Natural killer cell (primary cell): Measurements from ENCODE around the gene LMX1B. TPM values are rescaled to one million over a fixed set of nuclear protein-coding genes. Genes with fewer than 3 reads are reported as not detected.

Source experiments
- ATAC-seq, 3 donors: fragments of 150-1000 bp in 2 of 3; fragments of 200-7000 bp in 1 of 3; cut with Tn5 transposase; 1 replicate in 1 of 3; 2 replicates in 2 of 3; pipeline ENCODE4 v1.10.0; 2021; ENCODE audit warnings: mild to moderate bottlenecking in 2 of 3, moderate library complexity in 2 of 3
- DNase-seq, 2 donors: peaks; one replicate each; pipeline versions ENCODE4 v3.0.0 to v3.0.0-alpha.2; 2013 to 2021; ENCODE audit warnings: mixed read lengths in 1 of 2
- H3K27ac ChIP-seq: one replicate; pipeline ENCODE4 v1.5.1; 2013; ENCODE audit warnings: mild to moderate bottlenecking, low read length
- H3K27me3 ChIP-seq: one replicate; pipeline ENCODE4 v1.6.1; 2013; ENCODE audit warnings: low read length; ENCODE audit not compliant: control insufficient read depth, insufficient read depth
- H3K36me3 ChIP-seq: one replicate; pipeline ENCODE4 v1.6.1; 2013; ENCODE audit warnings: low read length; ENCODE audit not compliant: control insufficient read depth, insufficient read depth
- H3K4me1 ChIP-seq: one replicate; pipeline ENCODE4 v1.6.1; 2013; ENCODE audit warnings: low read length; ENCODE audit not compliant: control insufficient read depth, insufficient read depth
- H3K4me3 ChIP-seq: one replicate; pipeline ENCODE4 v1.5.1; 2013; ENCODE audit warnings: low read length
- H3K9me3 ChIP-seq: one replicate; pipeline ENCODE4 v1.6.1; 2013; ENCODE audit warnings: low read length; ENCODE audit not compliant: control insufficient read depth, insufficient read depth
- H3K27ac Mint-ChIP-seq, 2 donors: one replicate each; pipeline ENCODE4 v1.8.0; 2022; ENCODE audit warnings: mild to moderate bottlenecking in 2 of 2, mixed read lengths in 2 of 2, moderate library complexity in 1 of 2
- H3K27me3 Mint-ChIP-seq, 2 donors: one replicate each; pipeline ENCODE4 v1.8.0; 2022; ENCODE audit warnings: low read depth in 2 of 2, mixed read lengths in 2 of 2
- H3K36me3 Mint-ChIP-seq: one replicate; pipeline ENCODE4 v1.8.0; 2022; ENCODE audit warnings: mixed read lengths
- H3K4me1 Mint-ChIP-seq, 2 donors: one replicate each; pipeline ENCODE4 v1.8.0; 2022; ENCODE audit warnings: mixed read lengths in 2 of 2
- H3K4me3 Mint-ChIP-seq: one replicate; pipeline ENCODE4 v1.8.0; 2022; ENCODE audit warnings: mild to moderate bottlenecking, moderate library complexity, mixed read lengths
- H3K9me3 Mint-ChIP-seq, 2 donors: one replicate each; pipeline ENCODE4 v1.8.0; 2022; ENCODE audit warnings: mixed read lengths in 2 of 2
- WGBS: methylation state at CpG from one replicate; pipeline ENCODE4 v1.1.7; 2013; ENCODE audit warnings: missing lambda C conversion rate; ENCODE audit not compliant: insufficient coverage; 5-methylcytosine and 5-hydroxymethylcytosine counted together
- intact Hi-C: fragments of 100-400 bp; cut with micrococcal nuclease; formaldehyde crosslinking; loops from one replicate; pipeline ENCODE4 v1.14.2; 2022
- total RNA-seq, 4 donors: library from RNA; stranded (reverse); fragments of 120-200 nt in 1 of 4; gene quantifications; one replicate each; pipeline versions ENCODE4 v1.2.3 to v1.2.4, GENCODE V29; 2013 to 2022
- TF ChIP-seq, protein P1 (sequence below): fragments of 200-600 bp; IDR thresholded peaks from one replicate; pipeline ENCODE4 v1.8.0; 2022; ENCODE audit warnings: antibody characterized with exemption

Gene LMX1B
- total RNA-seq, 3 donors from 2014 or later (not counting 1 experiment from before 2014, with no cell fraction given), result not detected

DNA sequence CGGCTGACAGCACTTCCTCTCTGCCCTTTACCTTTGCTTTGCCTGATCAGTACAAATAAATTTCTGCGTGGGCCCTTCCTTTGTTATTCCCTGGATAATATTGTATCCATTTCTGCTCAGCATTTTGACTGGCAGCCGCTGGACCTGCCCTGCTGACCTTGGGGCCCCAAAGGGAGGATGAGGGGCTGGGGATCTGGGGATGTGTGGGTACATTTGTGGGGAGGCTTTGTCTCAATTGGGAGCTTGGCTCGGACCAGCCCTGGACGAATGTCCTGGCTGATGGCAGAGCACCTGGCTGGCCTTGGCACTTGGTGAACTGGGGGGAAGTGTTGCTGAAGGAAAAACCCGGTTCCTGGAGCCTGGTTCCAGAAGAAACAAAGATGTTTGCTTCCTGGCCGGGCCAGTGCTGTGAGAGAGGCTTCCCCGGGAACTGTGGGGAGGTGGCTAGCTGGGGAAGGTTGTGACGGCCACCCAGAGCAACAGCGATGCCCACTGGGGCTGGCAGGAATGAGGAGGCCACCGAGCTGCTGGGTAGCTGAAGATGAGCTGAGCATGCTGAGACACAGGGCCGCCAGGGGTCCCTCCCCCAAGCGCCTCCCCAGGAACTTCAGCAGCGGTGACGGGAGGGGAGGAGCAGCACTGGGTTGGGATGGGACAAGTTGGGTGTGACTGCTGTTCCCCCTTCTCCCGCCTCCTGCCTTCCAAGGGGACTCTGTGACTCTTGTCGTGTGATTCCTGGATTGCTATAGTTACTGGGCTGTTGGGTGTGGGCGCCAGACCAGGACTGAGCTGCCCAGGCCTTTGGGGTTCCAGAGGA, 8.4 kb downstream of the LMX1B start:
- no peak overlapping the region for H3K27ac ChIP-seq
- Mint-ChIP-seq H3K36me3 (no peaks in the 10 kb centered on the region), H3K4me3 (no peak overlapping the region), H3K9me3 (no peaks in the 10 kb centered on the region), H3K4me1 (peaks cover 13 to 22% of the 10 kb centered on the region in 2 donors), H3K27me3 (peaks cover 59 to 68% of the 10 kb centered on the region in 2 donors), H3K27ac (no peak overlapping the region)
- H3K4me3 ChIP-seq, result no peak overlapping the region
- H3K9me3 ChIP-seq, result no peaks in the 10 kb centered on the region
- intact Hi-C loops, result no loop called here
- DNase-seq (no peak), ATAC-seq (no peak)
- TF ChIP-seq, protein P1, sequence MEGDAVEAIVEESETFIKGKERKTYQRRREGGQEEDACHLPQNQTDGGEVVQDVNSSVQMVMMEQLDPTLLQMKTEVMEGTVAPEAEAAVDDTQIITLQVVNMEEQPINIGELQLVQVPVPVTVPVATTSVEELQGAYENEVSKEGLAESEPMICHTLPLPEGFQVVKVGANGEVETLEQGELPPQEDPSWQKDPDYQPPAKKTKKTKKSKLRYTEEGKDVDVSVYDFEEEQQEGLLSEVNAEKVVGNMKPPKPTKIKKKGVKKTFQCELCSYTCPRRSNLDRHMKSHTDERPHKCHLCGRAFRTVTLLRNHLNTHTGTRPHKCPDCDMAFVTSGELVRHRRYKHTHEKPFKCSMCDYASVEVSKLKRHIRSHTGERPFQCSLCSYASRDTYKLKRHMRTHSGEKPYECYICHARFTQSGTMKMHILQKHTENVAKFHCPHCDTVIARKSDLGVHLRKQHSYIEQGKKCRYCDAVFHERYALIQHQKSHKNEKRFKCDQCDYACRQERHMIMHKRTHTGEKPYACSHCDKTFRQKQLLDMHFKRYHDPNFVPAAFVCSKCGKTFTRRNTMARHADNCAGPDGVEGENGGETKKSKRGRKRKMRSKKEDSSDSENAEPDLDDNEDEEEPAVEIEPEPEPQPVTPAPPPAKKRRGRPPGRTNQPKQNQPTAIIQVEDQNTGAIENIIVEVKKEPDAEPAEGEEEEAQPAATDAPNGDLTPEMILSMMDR, result no peak
- H3K27me3 ChIP-seq, result peaks cover 85% of the 10 kb centered on the region
- H3K4me1 ChIP-seq, result peaks cover 41% of the 10 kb centered on the region
- WGBS, result 20% methylated on average over 18 of the region's 18 CpGs
- no peaks in the 10 kb centered on the region for H3K36me3 ChIP-seq

DNA sequence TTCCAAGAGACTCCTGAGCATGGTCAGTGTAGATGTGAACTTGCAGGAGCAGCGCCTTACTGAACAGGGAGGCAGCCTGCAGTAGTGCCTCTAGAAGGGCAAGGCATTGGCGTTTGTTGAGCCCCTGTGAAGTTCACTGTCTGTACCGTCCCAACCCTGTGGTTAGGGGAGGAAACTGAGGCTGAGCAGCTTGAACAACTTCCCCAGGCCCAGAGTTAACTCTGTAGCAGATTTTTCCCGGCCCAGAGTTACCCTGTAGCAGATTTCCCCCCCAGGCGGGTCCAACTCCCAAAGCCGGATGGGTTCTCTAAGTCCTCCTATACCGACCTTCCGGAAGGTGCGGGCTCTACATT, 9.6 kb downstream of the LMX1B start:
- Histone ChIP-seq H3K27ac (no peak overlapping the region), H3K36me3 (no peaks in the 10 kb centered on the region), H3K9me3 (no peaks in the 10 kb centered on the region), H3K4me1 (peaks cover 39% of the 10 kb centered on the region), H3K4me3 (no peak overlapping the region), H3K27me3 (peaks cover 88% of the 10 kb centered on the region)
- Mint-ChIP-seq H3K4me3 (no peak overlapping the region), H3K27me3 (peaks cover 59 to 75% of the 10 kb centered on the region in 2 donors), H3K9me3 (no peaks in the 10 kb centered on the region), H3K4me1 (peaks cover 8 to 18% of the 10 kb centered on the region in 2 donors), H3K27ac (no peak overlapping the region), H3K36me3 (no peaks in the 10 kb centered on the region)
- DNase-seq (no peak), ATAC-seq (no peak)
- intact Hi-C loops, result no loop called here
- 4% methylated on average over 9 of the region's 9 CpGs for WGBS
- TF ChIP-seq, protein P1, result no peak

DNA sequence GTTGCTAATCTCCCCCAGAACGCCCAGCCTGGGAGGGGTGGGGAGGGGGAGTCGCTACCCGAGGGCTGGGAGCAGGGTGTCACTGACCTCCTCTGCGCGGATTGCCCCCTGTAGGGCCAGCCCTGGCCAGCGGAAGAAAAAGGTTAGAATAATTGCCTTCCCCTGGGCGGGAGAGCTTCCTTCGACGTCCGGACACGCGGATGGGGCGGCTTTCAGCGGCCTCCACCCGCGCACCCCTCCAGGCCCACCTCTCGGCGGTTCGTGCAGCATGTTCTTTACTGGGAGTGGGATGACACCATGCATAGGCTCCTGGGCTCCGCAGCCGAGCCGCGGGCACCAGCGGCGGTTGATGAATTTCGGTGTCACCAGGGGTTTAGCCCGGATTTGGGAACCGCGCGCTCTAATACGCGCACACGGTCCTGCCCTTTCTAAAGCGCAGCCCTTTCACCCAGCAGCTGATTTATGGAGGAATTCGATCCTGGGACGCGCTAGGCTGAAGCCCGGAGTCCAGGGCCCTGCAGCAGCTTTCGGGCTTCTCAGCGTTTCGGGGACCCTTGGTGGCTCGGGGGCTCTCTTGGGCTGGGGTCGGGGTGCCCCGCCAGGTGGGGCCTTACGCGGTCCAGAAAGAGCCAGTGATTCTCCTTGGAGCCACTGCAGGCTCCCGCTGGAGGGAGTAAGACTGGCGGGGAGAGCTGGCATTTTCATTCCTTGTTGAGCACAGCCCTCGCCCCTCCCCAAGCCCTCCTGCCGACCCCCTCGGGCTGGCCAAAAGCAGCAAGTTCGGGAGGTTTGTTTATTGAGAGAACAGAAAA, 10.1 kb downstream of the LMX1B start:
- Histone ChIP-seq H3K27ac (no peak overlapping the region), H3K9me3 (no peaks in the 10 kb centered on the region), H3K4me1 (peaks cover 34% of the 10 kb centered on the region), H3K36me3 (no peaks in the 10 kb centered on the region), H3K4me3 (no peak overlapping the region), H3K27me3 (peaks cover 88% of the 10 kb centered on the region)
- no peak for ATAC-seq
- Mint-ChIP-seq H3K36me3 (no peaks in the 10 kb centered on the region), H3K4me1 (peaks cover 7 to 17% of the 10 kb centered on the region in 2 donors), H3K9me3 (no peaks in the 10 kb centered on the region), H3K4me3 (peak overlapping the region; percentile 9), H3K27me3 (peaks cover 63 to 77% of the 10 kb centered on the region in 2 donors), H3K27ac (no peak overlapping the region)
- TF ChIP-seq, protein P1, result no peak
- intact Hi-C loops, result no loop called here
- DNase-seq, result no peak
- WGBS, result 11% methylated on average over 49 of the region's 52 CpGs
